Measurements from ENCODE around the gene SLC2A9.
"Not testable (repeated sequence)": the region's sequence is repeated elsewhere in the genome, so short reads cannot be mapped to it uniquely, and the experiment has no call there.

Gene SLC2A9

GRCh38 chr4:9820343-9820742, 201.0 kb downstream of the SLC2A9 start:
- DNase-seq (ENCODE audit: low spot score), result no peak

- DNase-seq (ENCODE audit: low spot score), result no peak
Observed at GRCh38 chr4:9816285-9816684, 205.0 kb downstream of the SLC2A9 start.

GRCh38 chr4:9812501-9813340, 208.6 kb downstream of the SLC2A9 start:
- DNase-seq (ENCODE audit: low spot score), result no peak

- no peak for DNase-seq (ENCODE audit: low spot score)
Observed at GRCh38 chr4:9811806-9812205, 209.5 kb downstream of the SLC2A9 start.

- no peak for DNase-seq (ENCODE audit: low spot score)
Observed at GRCh38 chr4:9808077-9808476, 213.2 kb downstream of the SLC2A9 start.

- DNase-seq (ENCODE audit: low spot score), result no peak
Observed at GRCh38 chr4:9804918-9805317, 216.4 kb downstream of the SLC2A9 start.

- no peak for DNase-seq (ENCODE audit: low spot score)
Observed at GRCh38 chr4:9800848-9801247, 220.4 kb downstream of the SLC2A9 start.

- DNase-seq (ENCODE audit: low spot score), result not testable (repeated sequence)
Observed at GRCh38 chr4:9796641-9797040, 224.7 kb downstream of the SLC2A9 start.

- DNase-seq (ENCODE audit: low spot score), result no peak
Observed at GRCh38 chr4:9792381-9792780, 228.9 kb downstream of the SLC2A9 start.

GRCh38 chr4:9785891-9786290, 235.4 kb downstream of the SLC2A9 start:
- not testable (repeated sequence) for DNase-seq (ENCODE audit: low spot score)

GRCh38 chr4:9782136-9782436, 239.2 kb downstream of the SLC2A9 start:
- DNase-seq (ENCODE audit: low spot score), result no peak

- DNase-seq (ENCODE audit: low spot score), result no peak
Observed at GRCh38 chr4:9781343-9782135, 239.8 kb downstream of the SLC2A9 start, which contains the start of gene DRD5. TSS of gene DRD5 (plus strand) at chr4:9781634. CDS start at chr4:9782030, 396 bp downstream.

Measured in LoVo (cell line).